HG03575 (cell line): ENCODE results near the gene RASA3.

Source experiments
- ATAC-seq: cut with Tn5 transposase; IDR thresholded peaks from one replicate; pipeline ENCODE4 v1.9.1; 2021; ENCODE audit not compliant: unreplicated experiment, insufficient number of reproducible peaks, low FRiP score; ENCODE audit errors: extremely low read depth

The RASA3 gene

GRCh38 chr13:114096811-114097211 is 35.6 kb downstream of the RASA3 start:
- ATAC-seq = no peak

GRCh38 chr13:114096031-114096485 is 36.4 kb downstream of the RASA3 start:
- ATAC-seq = no peak

- no peak for ATAC-seq
These were observed 36.9 kb downstream of the RASA3 start for GRCh38 chr13:114095486-114095885.

DNA sequence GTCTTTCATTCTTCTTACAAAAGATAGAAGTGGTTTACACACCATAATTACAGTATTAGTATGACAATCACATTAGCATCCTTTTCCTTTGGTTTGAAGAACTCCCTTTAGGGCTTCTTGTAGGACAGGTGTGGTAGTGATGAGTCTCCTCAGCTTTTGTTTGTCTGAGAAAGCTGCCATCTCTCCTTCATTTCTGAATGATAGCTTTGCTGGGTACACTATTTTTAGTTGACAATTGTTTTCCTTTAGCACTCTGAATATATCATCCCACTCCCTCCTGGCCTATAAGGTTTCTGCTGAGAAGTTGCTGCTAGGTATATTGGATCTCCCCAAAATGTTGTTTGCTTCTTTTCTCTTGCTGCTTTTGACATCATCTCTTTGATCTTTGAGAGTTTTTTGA is 39.3 kb downstream of the RASA3 start:
- no peak for ATAC-seq

DNA sequence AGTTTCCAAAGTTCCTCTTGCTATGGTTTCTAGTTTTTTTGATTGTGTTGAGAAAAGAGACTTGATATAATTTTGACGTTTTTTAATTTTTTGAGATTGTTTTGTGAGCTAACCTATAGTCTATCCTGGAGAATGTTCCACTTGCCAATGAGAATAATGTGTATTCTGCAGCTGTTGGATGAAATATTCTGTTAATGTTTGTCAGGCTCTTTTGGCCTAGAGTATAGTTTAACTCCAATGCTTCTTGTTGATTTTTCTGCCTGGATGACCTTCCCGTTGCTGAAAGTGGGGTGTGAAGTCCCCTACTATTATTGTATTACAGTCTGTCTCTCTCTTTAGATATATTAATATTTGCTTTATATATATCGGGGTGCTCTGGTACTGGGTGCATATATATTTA is 40.0 kb downstream of the RASA3 start:
- no peak for ATAC-seq

DNA sequence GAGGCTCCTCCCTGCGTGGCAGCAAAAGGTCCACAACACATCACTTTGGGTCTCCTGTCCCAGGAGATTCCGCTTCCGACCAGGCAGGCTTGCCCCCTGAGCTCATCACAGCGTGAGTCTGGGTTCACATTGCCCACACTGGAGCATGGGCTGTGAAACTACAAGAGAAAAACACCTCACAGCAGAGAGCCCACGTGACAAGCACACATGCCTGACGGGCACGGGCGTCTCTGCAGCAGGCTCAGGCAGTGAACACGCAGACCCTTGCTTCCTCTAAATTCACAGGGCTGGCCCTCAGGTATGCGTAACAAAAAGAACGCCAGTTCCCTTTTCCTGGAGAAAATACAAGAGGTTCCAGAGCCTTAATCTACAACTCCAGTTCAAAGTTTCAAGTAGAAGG is 41.9 kb downstream of the RASA3 start:
- ATAC-seq = no peak

DNA sequence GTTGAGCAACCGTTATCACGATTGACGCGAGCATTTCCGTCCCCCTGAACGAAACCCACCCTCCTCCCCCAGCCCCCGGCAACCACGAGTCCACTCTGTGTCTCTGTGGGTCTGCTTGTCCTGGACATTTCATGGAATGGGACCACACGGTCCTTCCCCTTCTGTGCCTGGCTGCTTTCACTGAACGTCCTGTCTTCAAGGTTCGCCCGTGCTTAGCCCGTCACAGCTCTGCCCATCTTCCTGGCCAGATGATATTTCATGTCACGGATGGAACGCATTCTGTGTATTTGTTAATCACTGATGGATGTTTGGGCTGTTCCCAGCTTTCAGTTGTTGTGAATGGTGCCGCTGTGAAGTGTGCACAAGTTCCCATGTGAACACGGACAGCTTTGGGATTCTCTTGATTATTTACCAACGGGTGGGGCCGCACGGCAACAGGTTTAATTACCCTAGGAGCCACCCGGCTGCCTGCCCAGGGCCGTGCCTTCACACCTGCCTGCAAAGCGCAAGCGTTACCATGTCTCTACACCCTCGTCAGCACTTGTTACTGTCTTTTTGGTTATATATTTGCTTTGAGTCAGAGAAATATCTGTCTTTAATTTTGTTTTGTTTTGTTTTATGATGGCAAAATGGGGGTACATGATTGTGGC is 42.5 kb downstream of the RASA3 start:
- ATAC-seq = no peak

DNA sequence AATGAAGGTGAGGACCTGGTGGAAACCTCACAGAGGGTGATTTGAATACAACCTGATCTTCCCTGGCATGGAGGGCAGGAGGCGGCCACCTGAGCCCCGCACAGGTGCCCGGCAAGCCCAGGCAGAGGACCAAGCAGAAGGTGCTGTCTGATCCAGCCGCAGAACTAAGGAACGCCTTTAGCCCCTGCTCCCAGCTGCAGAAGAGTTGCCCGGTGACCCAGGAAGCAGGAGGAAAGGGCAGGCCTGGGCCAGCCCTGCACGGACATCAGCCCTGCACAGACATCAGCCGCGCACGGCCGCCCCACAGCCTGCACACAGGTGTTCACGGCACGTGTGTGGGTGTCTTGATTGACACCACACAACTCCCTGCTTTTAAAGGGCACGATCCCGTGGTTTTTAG is 43.1 kb downstream of the RASA3 start:
- ATAC-seq = no peak

DNA sequence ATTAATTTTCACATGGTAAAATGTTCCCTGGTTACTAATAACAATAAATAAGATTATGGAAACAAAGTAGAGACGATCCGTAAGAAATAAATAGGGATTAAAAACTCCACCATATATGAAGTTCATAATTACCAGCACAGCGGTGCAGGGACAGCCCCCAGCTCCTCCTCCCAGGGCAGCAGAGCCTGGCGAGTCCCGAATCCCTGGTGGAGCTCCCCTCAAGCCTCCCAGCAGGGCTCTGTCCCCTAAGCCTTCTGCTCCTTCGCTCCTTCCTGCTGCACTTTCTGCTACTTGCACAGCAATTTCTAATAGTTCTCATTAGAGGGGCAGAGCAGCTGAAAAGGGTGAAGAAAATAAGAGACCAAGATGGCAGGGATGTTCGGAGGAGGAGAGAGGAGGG is 43.6 kb downstream of the RASA3 start:
- ATAC-seq = no peak

GRCh38 chr13:114088234-114088633 is 44.2 kb downstream of the RASA3 start:
- no peak for ATAC-seq

GRCh38 chr13:114087430-114087829 is 45.0 kb downstream of the RASA3 start:
- ATAC-seq = no peak

DNA sequence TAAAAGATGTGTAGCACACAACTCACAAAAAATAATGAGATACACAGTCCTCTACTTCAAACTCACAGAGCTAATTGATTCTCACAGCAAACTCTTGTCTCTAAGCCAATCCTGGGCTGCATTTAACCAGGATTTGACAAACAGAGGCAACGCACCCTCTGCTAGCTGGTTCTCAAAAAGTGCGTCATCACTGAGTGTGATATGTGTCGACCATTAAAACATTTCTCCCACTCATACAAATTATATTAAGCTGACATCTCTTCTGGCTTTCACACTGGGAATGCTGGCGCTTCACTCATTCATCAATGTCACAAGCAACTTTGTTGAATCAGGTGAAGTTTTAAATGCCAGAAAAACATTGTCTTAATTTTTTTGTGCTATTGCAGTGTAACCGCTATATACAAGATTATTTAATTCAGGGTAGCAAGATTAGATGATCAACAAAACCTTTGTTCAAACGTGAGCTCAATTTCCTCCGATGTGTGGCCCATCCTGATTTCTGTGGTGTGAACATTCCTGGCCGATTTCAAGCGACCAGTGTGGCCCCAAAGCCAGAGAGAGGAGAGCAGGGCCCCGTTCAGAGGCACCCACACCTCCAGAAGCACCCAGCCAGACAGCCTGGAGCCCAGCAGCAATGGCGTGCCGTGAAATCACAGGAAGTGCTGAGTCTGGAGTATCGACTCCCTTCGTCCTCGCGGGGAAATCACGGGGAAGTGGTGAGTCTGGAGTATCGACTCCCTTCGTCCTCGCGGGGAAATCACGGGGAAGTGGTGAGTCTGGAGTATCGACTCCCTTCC is 49.4 kb downstream of the RASA3 start:
- ATAC-seq = no peak

- ATAC-seq = no peak
These were observed 50.4 kb downstream of the RASA3 start for GRCh38 chr13:114081761-114082681.

DNA sequence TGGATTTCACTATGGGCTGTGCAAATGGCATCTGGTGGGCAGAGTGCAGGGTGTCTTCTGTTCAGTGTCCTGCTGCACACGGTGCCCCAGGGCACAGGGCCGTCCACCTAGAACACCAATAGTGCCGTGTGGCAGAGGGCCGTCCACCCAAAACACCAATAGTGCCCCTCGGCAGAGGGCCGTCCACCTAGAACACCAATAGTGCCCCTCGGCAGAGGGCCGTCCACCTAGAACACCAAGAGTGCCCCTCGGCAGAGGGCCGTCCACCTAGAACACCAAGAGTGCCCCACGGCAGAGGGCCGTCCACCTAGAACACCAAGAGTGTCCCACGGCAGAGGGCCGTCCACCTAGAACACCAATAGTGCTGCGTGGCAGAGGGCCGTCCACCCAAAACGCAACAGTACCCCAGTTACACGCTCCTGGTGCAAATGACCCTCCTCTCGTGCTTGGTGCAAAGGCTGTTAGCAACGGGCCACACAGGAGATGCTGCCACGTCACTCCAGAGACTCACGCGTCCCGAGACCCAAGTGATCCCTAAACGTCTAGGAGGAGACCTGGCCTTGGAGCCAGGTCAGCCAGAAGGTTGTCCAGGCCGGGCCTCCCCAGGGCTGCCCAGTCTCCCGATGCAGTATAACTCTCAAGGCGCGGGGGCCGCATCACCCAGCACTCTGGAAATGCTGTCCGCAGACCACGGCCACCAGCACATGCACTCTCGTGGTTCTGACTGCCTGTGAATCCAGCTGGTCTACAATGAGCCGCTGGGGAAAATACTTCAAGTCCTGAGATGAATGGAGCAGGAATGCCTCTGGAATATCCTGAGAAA is 51.5 kb downstream of the RASA3 start:
- no peak for ATAC-seq

DNA sequence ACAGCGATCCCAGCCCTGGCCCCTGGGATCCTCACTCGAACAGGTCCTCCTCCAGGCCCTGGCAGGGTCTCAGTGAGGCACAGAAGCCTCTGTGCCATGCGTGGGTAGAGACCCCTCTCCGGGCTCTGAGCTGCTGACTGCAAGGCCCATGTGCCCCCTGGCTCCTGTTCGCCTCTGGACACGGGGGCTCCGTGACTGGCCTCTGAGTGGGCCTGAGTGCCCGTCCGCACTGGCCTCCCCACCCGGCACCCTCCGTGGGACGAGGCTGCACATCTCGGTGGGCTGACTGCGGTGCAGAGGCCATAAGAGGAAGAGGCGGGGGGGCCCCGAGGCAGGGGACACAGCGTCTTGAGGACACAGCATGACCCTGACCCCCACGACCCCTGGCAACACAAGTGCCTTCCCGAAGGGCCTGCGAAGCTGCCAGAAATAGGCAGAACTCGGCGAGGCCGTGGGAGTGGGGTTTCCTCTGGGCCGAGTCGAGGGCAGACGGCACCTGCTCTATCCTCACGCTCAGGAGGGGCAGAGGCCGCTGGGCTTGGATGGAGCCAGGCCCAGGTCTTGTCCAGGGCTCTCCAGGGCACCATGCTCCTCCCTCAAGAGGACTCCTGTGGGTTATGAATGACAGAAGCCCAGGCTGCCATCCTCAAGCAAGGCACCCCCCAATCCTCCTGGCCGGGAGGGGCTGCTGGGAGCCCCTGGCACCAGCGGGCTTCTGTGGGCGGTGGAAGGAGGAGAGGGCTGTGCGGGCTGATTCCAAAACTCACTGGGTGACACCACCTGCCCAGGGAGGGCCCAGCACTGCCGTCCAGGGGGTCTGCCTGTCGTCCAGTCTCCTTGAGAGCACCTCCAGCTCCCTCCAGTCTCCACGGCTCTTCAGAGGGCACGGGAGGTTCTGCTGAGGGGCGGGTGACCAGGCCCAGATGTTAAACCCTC is 52.6 kb downstream of the RASA3 start:
- ATAC-seq = no peak

DNA sequence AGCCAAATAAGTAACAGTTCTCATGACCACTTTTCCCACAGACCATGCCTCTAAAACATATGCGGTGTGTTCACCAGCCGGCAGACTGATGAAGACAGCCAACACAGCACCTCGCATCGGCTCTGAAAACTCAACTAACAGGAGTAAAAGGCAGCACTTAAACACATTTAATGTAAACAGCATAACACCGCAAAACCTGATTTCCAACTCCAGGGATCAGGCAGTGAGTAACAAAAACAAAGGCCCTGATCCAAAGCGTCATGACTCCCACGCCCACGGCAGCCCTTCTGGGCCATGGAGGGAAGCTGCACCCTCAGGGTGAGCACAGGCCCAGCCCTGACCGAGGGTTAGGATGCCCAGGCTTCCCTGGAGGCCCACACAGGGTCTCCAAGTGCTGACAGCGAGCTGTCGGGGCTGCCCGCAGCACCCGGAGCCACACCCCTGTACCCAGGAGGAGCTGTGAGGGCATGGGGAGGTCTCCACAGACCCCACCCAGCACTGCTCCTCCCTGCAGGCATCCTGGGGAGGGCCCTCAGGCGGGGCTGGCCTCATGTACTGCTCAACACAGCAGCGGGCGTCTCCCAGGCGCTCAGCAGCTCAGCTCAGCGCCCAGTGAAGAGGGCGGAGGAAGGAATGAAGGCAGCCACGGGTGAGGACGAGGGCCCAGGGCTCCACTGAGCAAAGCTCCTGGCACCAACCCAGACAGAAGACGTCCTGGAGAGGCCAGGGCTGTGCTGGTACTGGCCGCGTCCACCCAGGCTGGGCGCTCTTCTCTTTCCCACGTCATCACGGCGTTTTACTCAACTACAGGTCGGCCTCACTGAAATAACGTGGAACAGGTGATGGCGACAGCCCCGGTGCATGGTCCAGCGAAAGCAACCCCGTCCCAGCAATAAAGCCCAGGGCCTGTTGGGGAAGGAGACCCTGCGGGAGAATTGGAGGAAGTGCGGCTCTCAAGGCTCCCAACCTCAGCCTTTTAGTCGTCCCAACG is 53.7 kb downstream of the RASA3 start:
- ATAC-seq = no peak

DNA sequence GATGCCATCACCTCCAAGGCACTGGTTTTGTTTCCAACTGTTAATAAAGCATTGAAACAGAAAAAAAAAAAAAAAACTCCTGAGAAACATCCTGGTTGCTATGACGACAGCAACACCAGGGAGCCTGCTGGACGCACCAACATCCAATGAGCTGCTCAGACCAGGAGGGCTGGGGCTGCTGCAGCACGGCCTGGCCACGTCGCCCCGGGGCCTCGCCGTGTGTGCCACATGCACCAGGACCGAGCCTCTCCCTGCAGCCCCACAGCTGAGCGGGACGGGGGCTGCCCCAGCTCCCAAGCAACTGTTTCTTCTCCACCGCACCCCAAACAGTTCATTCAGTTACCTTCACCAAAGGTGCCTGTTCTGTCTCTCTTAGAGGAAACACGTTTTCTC is 54.5 kb downstream of the RASA3 start:
- ATAC-seq = no peak
